NCI-H187 (cell line): ENCODE data around the gene AZU1.
"Not testable (repeated sequence)": the region's sequence is repeated elsewhere in the genome, so short reads cannot be mapped to it uniquely, and the experiment has no call there.

Experiments used
- DNase-seq, 2 experiments: peaks; one replicate each; lab custom pipeline; 2025; lab: John Stamatoyannopoulos, UW

The AZU1 gene

GRCh38 chr19:873561-874041, 46.0 kb downstream of the AZU1 start:
- DNase-seq = no peak

GRCh38 chr19:875265-875879, 47.7 kb downstream of the AZU1 start:
- no peak for DNase-seq

- DNase-seq = no peak
These were observed 48.5 kb downstream of the AZU1 start for GRCh38 chr19:876089-876488.

GRCh38 chr19:876780-877314, 49.2 kb downstream of the AZU1 start:
- no peak for DNase-seq

GRCh38 chr19:877992-878660, 50.5 kb downstream of the AZU1 start:
- not testable (repeated sequence) for DNase-seq

GRCh38 chr19:878751-879561, 51.3 kb downstream of the AZU1 start:
- not testable (repeated sequence) for DNase-seq

GRCh38 chr19:879711-880438, 52.2 kb downstream of the AZU1 start:
- DNase-seq = no peak
